GM20000 (cell line): ENCODE measurements around the gene DPP6.
"Not testable (repeated sequence)": the region's sequence is repeated elsewhere in the genome, so short reads cannot be mapped to it uniquely, and the experiment has no call there.

Experiments used
- DNase-seq: peaks from one replicate; pipeline ENCODE4 v3.0.0; 2012; ENCODE audit warnings: low spot score
- TF ChIP-seq, protein P1 (sequence below): IDR thresholded peaks from 2 replicates; pipeline ENCODE4 v1.5.1; 2012; ENCODE audit warnings: mild to moderate bottlenecking, control low read depth; ENCODE audit errors: extremely low read depth, missing control alignments

DPP6 gene

DNA sequence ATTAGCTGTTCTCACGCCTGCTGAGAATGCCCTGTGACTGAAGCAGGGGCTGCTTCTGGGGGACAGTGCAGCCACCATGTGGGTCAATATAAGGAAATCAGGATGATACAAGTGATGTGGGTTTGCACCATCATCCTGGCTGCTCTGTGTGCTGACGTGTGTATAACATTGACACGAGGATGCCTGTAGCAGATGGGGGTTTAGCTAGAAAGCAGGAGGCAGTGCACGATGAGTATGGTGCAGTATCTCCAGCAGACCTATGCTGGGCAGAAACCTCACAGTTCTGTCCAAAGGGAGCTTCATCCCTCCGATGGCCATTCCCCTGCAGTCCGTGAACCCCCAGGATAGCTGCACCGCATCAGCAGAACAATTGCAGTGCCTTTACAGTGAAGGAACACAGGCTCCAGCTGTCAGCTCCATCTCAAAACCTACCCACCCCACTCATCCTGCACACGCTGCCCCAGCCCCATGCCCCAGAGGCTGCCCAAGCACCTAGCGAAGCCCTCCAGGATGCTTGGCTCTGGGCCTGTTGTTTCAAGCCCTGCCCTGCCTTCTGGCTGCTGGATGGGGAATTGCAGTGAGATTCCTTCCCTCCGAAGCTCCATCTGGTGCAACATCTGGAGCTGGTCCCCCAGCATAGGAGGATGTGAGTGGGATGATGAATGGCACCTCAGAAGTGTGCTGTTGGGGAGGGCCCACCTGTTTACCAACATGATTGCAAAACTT is 96.8 kb downstream of the DPP6 start:
- not testable (repeated sequence) for DNase-seq

DNA sequence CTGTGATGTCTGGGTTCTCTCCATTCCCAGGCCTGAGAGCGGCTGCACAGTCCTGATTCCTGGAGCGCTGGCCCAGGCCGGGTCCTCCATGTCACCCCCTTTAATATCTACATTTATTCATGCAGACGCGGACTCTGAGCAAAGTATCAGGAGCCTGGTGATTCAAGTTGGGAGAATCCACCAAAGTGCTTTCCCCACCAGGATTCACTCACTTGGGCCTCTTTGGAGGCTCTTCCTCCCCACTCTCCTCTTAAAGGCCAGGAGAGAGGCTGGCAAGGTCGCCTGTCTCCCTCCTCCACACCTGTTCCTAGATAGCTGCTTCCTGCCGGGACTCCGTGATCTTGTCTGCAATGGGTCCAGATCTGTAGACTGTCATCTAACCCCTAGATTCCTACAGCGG is 98.5 kb downstream of the DPP6 start:
- DNase-seq: not testable (repeated sequence)

DNA sequence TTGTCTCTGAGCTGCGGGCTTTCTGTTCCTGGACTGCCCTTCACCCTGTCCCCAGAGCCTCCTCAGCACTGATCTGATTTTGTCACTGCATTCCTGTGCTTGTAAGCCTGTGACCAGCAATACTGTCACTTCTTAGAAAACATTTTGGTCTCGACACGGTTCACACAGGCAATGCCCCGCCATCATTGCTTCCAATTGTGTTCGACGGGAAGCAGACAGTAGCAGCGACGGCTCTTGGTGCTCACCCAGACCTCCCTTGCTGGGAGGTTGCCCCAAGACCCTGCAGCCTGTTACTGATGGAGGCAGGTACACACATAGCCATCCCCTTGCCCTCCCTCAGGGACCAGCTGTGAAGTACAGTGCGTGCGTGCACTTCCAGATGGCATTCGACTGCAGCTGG is 99.1 kb downstream of the DPP6 start:
- not testable (repeated sequence) for DNase-seq

DNA sequence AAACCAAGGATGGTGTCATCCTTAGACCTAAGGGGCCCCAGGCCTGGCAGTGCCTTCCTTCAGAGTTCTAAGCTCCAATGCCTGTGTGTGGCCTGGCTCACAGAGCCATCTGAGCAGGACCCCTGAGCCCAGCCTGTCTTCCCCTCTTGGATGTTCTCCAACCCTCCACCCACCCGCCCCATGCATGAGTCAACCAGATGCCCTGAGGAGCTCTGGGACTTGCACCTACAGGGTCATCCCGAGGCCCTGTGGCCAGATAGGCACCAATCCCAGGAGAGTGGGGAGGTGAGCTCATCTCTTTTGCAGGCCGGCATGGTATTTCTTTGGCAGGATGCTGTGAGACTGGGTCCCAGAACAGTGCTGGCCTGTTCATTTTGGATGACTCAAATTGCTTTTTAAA is 103.7 kb downstream of the DPP6 start:
- not testable (repeated sequence) for DNase-seq

DNA sequence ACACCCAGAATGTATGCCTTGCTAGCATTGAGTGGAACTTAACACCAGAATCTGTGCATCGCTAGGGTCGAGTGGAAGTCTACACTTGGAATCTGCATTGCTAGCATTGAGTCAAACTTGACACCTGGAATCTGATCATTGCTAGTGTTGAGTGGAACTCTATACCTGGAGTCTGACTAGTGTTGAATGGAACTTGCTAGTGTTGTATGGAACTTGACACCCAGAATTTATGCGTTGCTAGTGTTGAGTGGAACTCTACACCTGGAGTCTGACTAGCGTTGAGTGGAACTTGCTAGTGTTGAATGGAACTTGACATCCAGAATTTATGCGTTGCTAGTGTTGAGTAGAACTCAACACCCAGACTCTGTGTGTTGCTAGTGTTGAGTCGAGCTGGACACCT is 110.7 kb downstream of the DPP6 start:
- DNase-seq: not testable (repeated sequence)

DNA sequence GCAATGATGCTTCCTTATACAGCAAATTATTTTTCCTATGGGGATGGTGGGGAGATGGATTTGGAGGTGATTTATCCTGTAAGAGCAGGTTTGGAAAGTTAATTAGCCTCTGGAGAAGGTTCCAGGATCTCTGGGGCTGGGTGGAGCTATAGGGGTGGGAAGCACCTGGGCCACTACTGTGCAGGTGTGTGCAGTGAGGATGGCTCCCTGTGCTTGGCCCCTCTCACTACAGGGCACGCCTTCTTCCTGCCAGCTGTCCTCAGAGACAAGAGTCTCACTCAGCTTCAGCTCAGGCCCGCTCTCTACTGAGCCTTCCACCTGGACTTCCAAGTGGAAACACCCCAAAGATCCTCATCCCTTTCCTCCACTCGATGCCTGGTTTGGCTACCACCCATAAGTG is 111.4 kb downstream of the DPP6 start:
- not testable (repeated sequence) for DNase-seq

DNA sequence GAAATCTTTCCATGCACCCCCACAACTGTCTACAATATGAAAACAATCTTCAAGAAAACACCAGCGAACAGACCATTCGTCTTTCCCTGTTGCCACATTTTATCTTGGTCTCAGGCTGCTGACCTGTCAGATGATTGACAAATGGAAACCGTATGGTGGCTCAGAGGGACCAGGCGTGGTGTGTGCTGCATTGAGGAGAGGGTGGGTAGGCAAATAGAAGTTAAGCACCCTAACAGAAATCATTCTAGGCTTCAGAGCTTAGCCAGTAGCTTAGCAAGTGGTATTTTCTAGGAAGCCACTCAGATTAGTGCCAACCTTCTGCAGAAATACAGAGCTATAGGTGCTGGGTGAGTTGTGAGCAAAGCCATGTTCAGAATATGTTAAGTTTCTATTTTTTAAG is 114.9 kb downstream of the DPP6 start:
- no peak for DNase-seq
- TF ChIP-seq, protein P1, sequence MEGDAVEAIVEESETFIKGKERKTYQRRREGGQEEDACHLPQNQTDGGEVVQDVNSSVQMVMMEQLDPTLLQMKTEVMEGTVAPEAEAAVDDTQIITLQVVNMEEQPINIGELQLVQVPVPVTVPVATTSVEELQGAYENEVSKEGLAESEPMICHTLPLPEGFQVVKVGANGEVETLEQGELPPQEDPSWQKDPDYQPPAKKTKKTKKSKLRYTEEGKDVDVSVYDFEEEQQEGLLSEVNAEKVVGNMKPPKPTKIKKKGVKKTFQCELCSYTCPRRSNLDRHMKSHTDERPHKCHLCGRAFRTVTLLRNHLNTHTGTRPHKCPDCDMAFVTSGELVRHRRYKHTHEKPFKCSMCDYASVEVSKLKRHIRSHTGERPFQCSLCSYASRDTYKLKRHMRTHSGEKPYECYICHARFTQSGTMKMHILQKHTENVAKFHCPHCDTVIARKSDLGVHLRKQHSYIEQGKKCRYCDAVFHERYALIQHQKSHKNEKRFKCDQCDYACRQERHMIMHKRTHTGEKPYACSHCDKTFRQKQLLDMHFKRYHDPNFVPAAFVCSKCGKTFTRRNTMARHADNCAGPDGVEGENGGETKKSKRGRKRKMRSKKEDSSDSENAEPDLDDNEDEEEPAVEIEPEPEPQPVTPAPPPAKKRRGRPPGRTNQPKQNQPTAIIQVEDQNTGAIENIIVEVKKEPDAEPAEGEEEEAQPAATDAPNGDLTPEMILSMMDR: no peak

DNA sequence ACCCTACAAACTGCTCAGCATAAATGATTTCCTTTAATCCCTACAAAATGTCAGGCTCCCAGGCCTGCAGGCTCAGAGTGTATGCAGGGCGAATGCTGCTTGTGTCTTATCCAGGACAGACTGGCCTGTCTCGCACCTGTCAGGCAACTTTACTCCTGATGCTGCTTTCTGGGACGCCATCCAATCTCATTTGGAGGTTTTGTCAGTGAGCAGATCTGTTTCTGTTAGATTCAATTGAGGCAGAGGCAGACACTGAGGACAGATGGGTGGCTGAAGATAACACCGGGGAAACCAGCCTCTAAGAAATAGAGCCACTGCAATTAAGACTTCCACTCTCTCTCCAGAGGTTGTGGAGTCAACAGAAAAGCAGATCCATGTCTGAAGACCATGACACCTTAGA is 115.6 kb downstream of the DPP6 start:
- TF ChIP-seq, protein P1: no peak
- DNase-seq: no peak

DNA sequence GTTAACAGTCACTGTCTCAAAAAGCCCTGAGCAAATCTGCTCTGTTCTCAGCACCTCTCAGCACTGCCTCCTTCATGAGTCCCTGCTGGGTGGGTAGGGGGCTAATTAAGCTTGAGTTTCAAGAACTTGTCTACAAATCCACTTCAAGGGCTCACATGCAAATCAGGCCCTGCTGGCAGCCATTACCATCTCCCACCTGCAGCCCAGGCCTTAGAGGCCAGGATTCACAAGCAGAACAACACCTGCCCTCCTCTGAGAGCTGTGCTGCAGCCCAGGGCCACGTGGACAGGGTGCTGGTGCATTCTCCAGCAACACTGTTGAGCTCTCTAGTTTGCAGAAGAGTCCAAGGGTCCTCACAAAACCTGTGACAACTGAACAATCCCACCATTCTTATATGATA is 119.2 kb downstream of the DPP6 start:
- TF ChIP-seq, protein P1: no peak
- DNase-seq: no peak

DNA sequence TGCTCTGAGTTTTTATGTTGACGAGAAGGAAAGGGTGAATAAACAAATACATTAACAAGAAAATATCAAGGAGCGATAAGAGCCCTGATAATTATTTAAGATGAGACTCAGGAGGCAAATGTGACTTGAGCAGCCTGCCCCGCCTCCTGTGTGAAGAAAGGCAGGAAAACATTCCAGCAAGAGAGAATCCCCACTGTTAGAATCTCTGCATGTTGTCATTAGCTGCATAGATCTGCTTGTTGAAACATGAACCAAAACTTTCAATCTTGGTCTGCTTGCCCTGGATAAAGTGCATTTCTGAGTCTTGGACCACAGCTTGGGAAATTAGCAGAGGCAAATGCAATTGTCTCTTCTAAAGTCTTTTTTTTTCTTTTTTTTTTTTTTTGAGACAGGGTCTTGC is 120.0 kb downstream of the DPP6 start:
- no peak for DNase-seq
- TF ChIP-seq, protein P1: no peak

DNA sequence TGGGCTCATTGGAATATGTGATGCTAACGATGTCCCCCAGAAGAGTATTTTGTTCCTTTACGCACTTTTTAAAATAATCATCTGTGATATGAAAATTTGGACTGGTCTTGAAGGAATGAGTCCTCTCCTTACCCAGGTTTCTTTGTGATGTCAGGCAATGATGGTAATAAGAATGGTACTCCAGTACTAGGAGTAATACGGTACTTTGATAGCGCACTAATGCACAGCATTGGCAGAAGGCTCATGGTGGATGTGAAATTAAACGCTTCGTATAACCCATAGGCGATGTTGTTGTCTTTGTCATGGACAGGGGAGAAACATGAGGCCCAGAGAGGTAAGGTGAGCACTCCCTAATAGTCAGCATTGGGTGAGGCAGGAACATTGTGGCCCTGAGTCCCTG is 125.4 kb downstream of the DPP6 start:
- TF ChIP-seq, protein P1: no peak
- no peak for DNase-seq
